ENCODE results near the gene C9orf78. TPM values are rescaled to one million over a fixed set of nuclear protein-coding genes. Genes with fewer than 3 reads are reported as not detected.

C9orf78 gene
- total RNA-seq, 1 donor from 2014 or later = 30.8 TPM

- no peaks in the 10 kb centered on the region for H3K36me3 Mint-ChIP-seq (ENCODE audit: insufficient read depth)
- no peak overlapping the region for H3K27ac Mint-ChIP-seq
- H3K4me1 Mint-ChIP-seq (ENCODE audit: low read depth) = peaks cover 10% of the 10 kb centered on the region
- no peaks in the 10 kb centered on the region for H3K9me3 Mint-ChIP-seq (ENCODE audit: low read depth)
- no peaks in the 10 kb centered on the region for H3K27me3 Mint-ChIP-seq
- DNase-seq (ENCODE audit: low spot score, unreplicated experiment) = no peak
- no peak for TF ChIP-seq CTCF (IDR thresholded peaks at IDR 0.05; ENCODE audit: unreplicated experiment)
- no peak overlapping the region for H3K4me3 Mint-ChIP-seq (ENCODE audit: low read depth)
Measured at GRCh38 chr9:129879991-129880653, 45.0 kb upstream of the C9orf78 start.

DNA sequence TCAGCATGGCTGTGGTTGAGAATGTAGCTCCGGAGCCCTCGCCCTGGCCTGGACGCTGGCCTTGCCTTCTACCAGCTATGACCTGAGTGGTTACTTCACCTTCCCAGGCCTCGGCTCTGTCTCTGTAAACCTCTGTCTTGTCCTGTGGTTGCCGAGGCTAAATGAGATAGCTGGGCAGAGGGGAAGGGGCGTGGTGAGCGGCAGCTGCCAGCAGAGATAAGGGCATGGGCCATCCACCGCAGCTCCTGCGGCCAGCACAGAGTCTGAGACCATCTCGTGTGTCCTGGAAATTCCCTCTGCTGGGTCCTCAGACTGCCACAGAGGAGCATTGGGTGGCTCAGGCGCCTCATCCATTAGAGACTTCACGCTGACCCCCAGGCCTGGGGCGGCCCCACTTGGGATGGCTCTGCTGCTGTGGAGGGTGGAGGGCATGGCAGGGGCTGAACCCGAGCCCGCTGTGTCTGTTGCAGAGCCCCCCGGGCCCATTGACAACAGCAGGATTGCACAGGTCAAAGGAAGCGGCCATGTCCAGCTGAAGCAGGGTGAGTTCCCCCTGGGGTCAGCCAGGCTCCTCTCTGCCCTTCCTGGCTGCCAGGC is 44.1 kb upstream of the C9orf78 start:
- Mint-ChIP-seq H3K36me3 (ENCODE audit: insufficient read depth) (peaks cover 1% of the 10 kb centered on the region), H3K9me3 (ENCODE audit: low read depth) (no peaks in the 10 kb centered on the region), H3K4me1 (ENCODE audit: low read depth) (peaks cover 3% of the 10 kb centered on the region), H3K27ac (no peak overlapping the region), H3K27me3 (no peaks in the 10 kb centered on the region), H3K4me3 (ENCODE audit: low read depth) (no peak overlapping the region)
- DNase-seq (ENCODE audit: low spot score, unreplicated experiment) = no peak
- no peak for TF ChIP-seq CTCF (IDR thresholded peaks at IDR 0.05; ENCODE audit: unreplicated experiment)

- Mint-ChIP-seq H3K4me3 (ENCODE audit: low read depth) (no peak overlapping the region), H3K27ac (no peak overlapping the region), H3K4me1 (ENCODE audit: low read depth) (no peaks in the 10 kb centered on the region), H3K9me3 (ENCODE audit: low read depth) (no peaks in the 10 kb centered on the region), H3K27me3 (no peaks in the 10 kb centered on the region), H3K36me3 (ENCODE audit: insufficient read depth) (peaks cover 3% of the 10 kb centered on the region)
- no peak for DNase-seq (ENCODE audit: low spot score, unreplicated experiment)
- no peak for TF ChIP-seq CTCF (IDR thresholded peaks at IDR 0.05; ENCODE audit: unreplicated experiment)
Measured at GRCh38 chr9:129878291-129878690, 43.2 kb upstream of the C9orf78 start.

- TF ChIP-seq CTCF (IDR thresholded peaks at IDR 0.05; ENCODE audit: unreplicated experiment) = no peak
- DNase-seq (ENCODE audit: low spot score, unreplicated experiment) = no peak
- Mint-ChIP-seq H3K4me3 (ENCODE audit: low read depth) (no peak overlapping the region), H3K27me3 (no peaks in the 10 kb centered on the region), H3K4me1 (ENCODE audit: low read depth) (no peaks in the 10 kb centered on the region), H3K36me3 (ENCODE audit: insufficient read depth) (peaks cover 4% of the 10 kb centered on the region), H3K9me3 (ENCODE audit: low read depth) (no peaks in the 10 kb centered on the region), H3K27ac (no peak overlapping the region)
Measured at GRCh38 chr9:129876815-129877214, 41.7 kb upstream of the C9orf78 start.

DNA sequence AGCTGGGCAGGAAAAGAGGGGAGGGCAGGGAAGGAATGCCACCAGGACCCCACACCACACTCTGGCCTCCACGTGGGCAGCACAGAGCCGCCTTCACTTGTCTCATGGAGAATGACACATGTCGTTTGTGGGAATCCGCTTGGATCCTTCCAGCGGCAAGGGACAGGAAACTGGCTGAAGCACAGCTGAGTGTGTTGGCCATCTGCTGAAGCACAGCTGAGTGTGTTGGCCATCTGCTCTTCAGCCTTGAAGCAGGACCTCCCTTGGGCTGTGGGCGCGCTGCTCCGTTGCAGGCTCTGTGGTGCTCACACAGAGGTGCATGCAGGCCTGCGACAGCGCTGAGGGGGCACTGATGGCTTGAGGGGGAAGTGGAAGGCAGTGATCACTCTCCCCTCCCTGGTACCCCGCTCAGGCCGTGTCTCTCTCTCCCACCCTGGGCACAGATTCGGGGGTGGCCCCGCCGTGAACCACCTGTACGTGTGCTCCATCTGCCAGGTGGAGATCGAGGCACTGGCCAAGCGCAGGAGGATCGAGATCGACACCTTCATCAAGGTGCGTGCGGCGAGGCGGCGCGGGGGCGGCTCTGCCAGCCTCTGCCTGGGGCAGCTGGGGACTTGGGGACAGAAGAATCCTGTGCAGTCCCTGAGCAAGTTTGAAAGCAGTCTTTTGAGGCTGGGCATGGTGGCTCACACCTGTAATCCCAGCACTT is 40.8 kb upstream of the C9orf78 start:
- Mint-ChIP-seq H3K27ac (no peak overlapping the region), H3K27me3 (no peaks in the 10 kb centered on the region), H3K4me3 (ENCODE audit: low read depth) (no peak overlapping the region), H3K36me3 (ENCODE audit: insufficient read depth) (peaks cover 11% of the 10 kb centered on the region), H3K9me3 (ENCODE audit: low read depth) (no peaks in the 10 kb centered on the region), H3K4me1 (ENCODE audit: low read depth) (no peaks in the 10 kb centered on the region)
- DNase-seq (ENCODE audit: low spot score, unreplicated experiment) = no peak
- TF ChIP-seq CTCF (IDR thresholded peaks at IDR 0.05; ENCODE audit: unreplicated experiment) = no peak

All from progenitor cell of endocrine pancreas (in vitro differentiated cells).